ENCODE results near the gene KPRP.

Gene KPRP

GRCh38 chr1:152757747-152758146, at the start of gene KPRP:
TSS of gene KPRP (plus strand) at chr1:152758025. CDS start at chr1:152759589, 1,564 bp downstream.
- no peak for DNase-seq

GRCh38 chr1:152718238-152718637, 39.6 kb upstream of the KPRP start:
- DNase-seq: no peak

GRCh38 chr1:152725261-152725660, 32.6 kb upstream of the KPRP start:
- DNase-seq: no peak

- no peak for DNase-seq
Observed at GRCh38 chr1:152728986-152729385, 28.8 kb upstream of the KPRP start.

- no peak for DNase-seq
Observed at GRCh38 chr1:152735648-152736047, 22.2 kb upstream of the KPRP start.

GRCh38 chr1:152737997-152738396, 19.8 kb upstream of the KPRP start:
- no peak for DNase-seq

GRCh38 chr1:152739841-152740240, 18.0 kb upstream of the KPRP start:
- no peak for DNase-seq

GRCh38 chr1:152741656-152742055, 16.2 kb upstream of the KPRP start:
- DNase-seq: no peak

- DNase-seq: no peak
Observed at GRCh38 chr1:152743371-152744145, 14.3 kb upstream of the KPRP start.

- DNase-seq: no peak
Observed at GRCh38 chr1:152745289-152745704, 12.5 kb upstream of the KPRP start.

GRCh38 chr1:152745765-152746444, 11.9 kb upstream of the KPRP start:
- DNase-seq: no peak

GRCh38 chr1:152747831-152748230, 10.0 kb upstream of the KPRP start:
- DNase-seq: no peak

- no peak for DNase-seq
Observed at GRCh38 chr1:152752225-152752624, 5.6 kb upstream of the KPRP start.

GRCh38 chr1:152753586-152753985, 4.2 kb upstream of the KPRP start:
- DNase-seq: no peak

GRCh38 chr1:152756872-152757271, 953 bp upstream of the KPRP start:
- no peak for DNase-seq

GRCh38 chr1:152758636-152759035, 811 bp downstream of the KPRP start:
- no peak for DNase-seq

GRCh38 chr1:152759453-152760173, 1.8 kb downstream of the KPRP start:
- no peak for DNase-seq

- no peak for DNase-seq
Observed at GRCh38 chr1:152760551-152761190, 2.8 kb downstream of the KPRP start.

GRCh38 chr1:152761609-152762213, 3.9 kb downstream of the KPRP start:
- no peak for DNase-seq

- no peak for DNase-seq
Observed at GRCh38 chr1:152768847-152769533, 11.2 kb downstream of the KPRP start.

GRCh38 chr1:152770411-152770810, 12.6 kb downstream of the KPRP start:
- DNase-seq: no peak

- DNase-seq: no peak
Observed at GRCh38 chr1:152774875-152775274, 17.1 kb downstream of the KPRP start, which contains the start of gene LCE1F. TSS of gene LCE1F (plus strand) at chr1:152775140. CDS start at chr1:152776372, 1,232 bp downstream.

Data from CD4-positive, alpha-beta T cell treated with Interleukin-6 for 4 hours (primary cell).